ENCODE results near the gene TRA2A.
"Not testable (repeated sequence)": the region's sequence is repeated elsewhere in the genome, so short reads cannot be mapped to it uniquely, and the experiment has no call there.

TRA2A gene

GRCh38 chr7:23531794-23532489 lies at the start of gene TRA2A:
TRA2A (minus strand) TSS chr7:23531981; CDS start chr7:23531824, 157 bp downstream.
- peak; percentile 96 to 97 for DNase-seq

- peak; percentile 80 to 82 for DNase-seq
These were observed 38.9 kb upstream of the TRA2A start for GRCh38 chr7:23570592-23571200.

GRCh38 chr7:23558303-23558702 lies 26.5 kb upstream of the TRA2A start:
- DNase-seq: no peak

GRCh38 chr7:23547662-23548061 lies 15.9 kb upstream of the TRA2A start:
- no peak for DNase-seq

GRCh38 chr7:23546897-23547572 lies 15.3 kb upstream of the TRA2A start:
- DNase-seq: peak; percentile 90 to 91

GRCh38 chr7:23545493-23545892 lies 13.7 kb upstream of the TRA2A start:
- no peak for DNase-seq

- peak; percentile 81 to 91 for DNase-seq
These were observed 13.2 kb upstream of the TRA2A start for GRCh38 chr7:23544913-23545354.

GRCh38 chr7:23542752-23543151 lies 11.0 kb upstream of the TRA2A start:
- DNase-seq: no peak

GRCh38 chr7:23539494-23539907 lies 7.7 kb upstream of the TRA2A start:
- DNase-seq: no peak

GRCh38 chr7:23538301-23538700 lies 6.5 kb upstream of the TRA2A start:
- DNase-seq: no peak

GRCh38 chr7:23533238-23533604 lies 1.4 kb upstream of the TRA2A start:
- DNase-seq: no peak

- DNase-seq: no peak
These were observed 883 bp upstream of the TRA2A start for GRCh38 chr7:23532490-23533237.

- peak; percentile 48 to 67 for DNase-seq
These were observed 559 bp downstream of the TRA2A start for GRCh38 chr7:23531050-23531793.

- DNase-seq: peak; percentile 66 to 68
These were observed 1.4 kb downstream of the TRA2A start for GRCh38 chr7:23530405-23530804.

GRCh38 chr7:23529262-23529859 lies 2.4 kb downstream of the TRA2A start:
- peak in 1 of 2 experiments; percentile 10 for DNase-seq

- not testable (repeated sequence) for DNase-seq
These were observed 6.2 kb downstream of the TRA2A start for GRCh38 chr7:23525611-23526010.

- no peak for DNase-seq
These were observed 7.3 kb downstream of the TRA2A start for GRCh38 chr7:23524473-23524872.

GRCh38 chr7:23523486-23524075 lies 8.2 kb downstream of the TRA2A start:
- no peak for DNase-seq

- no peak for DNase-seq
These were observed 11.2 kb downstream of the TRA2A start for GRCh38 chr7:23520582-23520981.

GRCh38 chr7:23514755-23515154 lies 17.0 kb downstream of the TRA2A start:
- DNase-seq: no peak

GRCh38 chr7:23513746-23514145 lies 18.0 kb downstream of the TRA2A start:
- DNase-seq: not testable (repeated sequence)

GRCh38 chr7:23494009-23494408 lies 37.8 kb downstream of the TRA2A start:
- no peak for DNase-seq

Measured in NCI-H2081 (cell line).